Middle frontal gyrus (tissue), 1 donor: ENCODE results near the gene BIK.
"Not testable (repeated sequence)": the region's sequence is repeated elsewhere in the genome, so short reads cannot be mapped to it uniquely, and the experiment has no call there.

ENCODE experiments used
- DNase-seq: peaks from one replicate; pipeline ENCODE4 v3.0.0-alpha.2; 2015; ENCODE audit warnings: low spot score; ENCODE audit errors: extremely low spot score

BIK gene

DNA sequence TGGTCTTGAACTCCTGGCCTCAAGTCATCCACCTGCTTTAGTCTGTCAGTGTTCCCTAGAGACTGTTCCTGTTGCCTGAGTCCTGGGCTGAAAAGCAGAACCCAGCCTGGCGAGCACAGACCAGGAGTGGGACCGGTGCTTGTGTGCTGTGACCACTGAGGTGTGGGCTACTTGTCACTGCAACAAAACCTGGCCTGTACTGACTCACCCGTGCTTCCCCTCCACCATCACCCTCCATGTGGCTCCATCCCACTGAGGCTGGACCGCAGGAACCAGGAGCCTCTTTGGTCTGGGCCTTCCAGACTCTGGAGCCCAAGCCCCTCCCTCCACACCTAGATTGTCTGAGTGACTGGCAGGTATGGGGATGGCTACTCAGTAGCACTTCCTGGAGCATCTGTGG lies 24.0 kb downstream of the BIK start:
- no peak for DNase-seq

DNA sequence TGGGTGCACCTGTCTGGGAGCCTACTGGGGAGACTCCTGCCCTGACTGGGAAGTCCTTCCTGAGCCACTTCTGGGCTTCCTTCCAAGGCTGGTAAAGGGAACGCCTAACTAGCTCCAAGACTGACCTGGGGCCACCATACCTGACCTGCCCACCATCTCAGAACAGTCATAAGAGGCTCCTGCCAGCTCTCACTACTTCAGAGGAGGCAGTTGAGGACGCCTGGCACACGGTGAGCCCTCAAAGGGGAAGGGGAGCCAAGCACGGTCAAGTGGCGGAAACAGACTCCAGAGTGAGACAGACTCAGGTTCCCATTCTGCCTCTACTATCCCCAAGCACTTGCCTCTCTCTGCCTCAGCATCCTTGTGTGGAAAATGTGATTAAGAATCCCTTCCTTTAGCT lies 25.0 kb downstream of the BIK start:
- DNase-seq = no peak

DNA sequence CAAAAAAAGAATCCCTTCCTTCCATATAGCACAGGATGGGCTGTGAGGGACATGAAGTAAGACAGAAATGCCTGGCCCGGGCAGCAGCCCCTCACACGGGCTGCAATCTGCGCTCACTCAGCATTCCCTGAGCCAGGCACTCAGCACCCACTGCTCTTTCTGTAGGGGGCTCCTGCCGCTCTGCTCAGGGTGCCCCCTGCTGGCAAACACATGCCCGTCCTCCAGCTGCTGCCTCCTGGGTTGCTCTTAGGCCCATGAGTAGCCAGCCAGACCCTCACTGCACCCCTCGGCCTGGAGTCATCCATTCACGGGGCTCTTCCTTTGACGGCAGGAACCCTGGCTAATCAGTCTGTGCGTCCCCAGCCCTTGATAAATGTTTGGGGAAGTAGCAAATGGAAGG lies 25.7 kb downstream of the BIK start:
- DNase-seq = no peak

DNA sequence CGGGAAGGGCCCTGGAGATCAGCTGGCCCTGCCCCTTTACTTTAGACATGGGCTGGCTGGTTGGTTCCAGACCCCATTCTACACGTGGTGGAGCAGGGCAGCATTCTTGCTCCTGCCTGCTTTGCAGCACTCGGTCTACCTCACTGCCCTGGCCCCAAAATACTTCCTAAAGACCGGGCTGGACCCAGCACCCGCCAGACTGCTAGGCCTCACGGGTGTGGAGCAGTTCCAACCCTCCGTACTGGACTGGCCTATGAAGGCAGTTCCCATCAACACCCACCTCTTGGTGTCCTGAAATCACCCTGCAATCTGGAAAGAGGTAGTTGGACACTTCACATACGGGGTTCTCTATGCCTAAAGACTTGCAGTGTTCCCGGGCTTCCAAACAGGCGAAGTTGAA lies 26.3 kb downstream of the BIK start:
- DNase-seq = no peak

DNA sequence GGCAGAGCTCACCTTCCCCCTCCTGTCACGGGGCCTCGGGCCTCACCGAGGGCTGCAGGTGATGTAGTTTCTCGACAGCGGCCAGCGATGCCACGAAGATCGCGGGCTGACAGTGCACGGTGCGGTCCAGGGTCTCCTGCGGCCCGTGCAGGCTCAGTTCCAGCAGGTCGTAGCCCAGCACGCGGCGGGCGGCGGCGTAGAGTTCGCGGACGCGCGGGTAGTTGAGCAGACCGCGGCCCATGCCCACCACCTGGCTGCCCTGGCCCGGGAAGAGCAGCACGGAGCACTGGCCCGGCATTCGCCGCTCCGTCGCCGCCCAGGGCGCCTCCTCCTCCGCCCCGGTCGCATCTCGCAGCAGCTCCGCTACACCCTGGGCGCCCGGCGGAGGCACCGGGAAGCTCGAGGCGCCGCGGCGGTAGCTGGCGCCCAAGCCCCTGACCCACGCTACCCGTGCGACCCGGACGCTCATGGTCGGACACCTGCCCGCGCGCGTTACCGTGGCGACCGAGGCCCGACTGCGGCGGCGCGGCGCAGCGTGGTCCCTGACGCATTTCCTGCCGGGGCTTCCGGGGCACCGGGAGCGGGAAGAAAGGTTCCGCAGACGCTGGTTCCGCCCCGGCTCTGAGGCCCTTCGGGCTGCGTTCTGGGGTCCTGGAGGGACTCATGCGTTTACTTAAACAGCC lies 32.5 kb downstream of the BIK start, which contains the start of gene MCAT:
Gene MCAT (minus strand): TSS at position 519 of the 683 bp plus-strand sequence. CDS start 50 bp downstream, at position 469.
- DNase-seq = peak; percentile 73

DNA sequence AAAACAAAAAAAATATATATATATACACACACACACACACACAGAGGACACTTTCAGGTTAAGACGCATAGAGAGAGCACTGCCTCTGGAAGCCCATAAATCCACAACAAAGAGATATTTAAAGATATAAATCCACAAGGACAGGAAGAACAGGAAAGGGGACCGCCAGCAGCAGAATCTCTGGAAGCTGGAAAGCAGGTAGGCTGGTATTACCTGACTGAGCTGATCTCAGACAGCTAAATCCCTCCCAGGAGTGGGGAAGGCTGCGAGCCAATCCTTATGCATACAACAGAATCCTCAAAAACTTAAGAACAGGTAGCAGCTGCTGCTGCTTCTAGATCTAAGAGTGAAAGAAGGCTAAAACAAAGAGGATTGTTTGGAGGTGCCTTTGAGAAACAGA lies 34.4 kb downstream of the BIK start:
- DNase-seq = no peak

DNA sequence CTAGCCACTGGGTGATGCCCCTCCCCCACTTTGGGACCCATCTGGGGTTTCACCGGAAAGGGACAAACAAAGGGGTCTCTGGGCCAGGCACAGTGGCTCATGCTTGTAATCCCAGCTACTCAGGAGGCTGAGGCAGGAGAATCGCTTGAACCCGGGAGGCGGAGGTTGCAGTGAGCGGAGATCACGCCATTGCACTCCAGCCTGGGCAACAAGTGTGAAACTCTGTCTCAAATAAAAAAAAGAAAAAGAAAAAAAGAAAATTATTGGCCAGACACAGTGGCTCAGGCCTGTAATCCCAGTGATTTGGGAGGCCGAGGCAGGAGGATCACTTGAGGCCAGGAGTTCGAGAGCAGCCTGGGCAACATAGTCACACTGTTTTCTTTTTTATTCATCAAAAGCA lies 34.8 kb downstream of the BIK start:
- DNase-seq = not testable (repeated sequence)

DNA sequence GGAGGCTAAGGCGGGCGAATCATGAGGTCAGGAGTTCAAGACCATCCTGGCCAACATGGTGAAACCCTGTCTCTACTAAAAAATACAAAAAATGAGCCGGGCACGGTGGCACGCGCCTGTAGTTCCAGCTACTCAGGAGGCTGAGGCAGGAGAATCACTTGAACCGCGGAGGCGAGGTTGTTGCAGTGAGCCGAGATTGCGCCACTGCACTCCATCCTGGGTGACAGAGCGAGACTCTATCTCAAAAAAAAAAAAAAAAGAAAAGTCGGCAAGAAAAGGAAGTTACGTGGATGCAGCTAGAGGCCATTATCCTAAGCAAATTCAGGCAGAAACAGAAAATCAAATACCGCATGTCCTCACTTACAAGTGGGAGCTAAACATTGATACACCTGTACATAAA lies 35.8 kb downstream of the BIK start:
- not testable (repeated sequence) for DNase-seq

DNA sequence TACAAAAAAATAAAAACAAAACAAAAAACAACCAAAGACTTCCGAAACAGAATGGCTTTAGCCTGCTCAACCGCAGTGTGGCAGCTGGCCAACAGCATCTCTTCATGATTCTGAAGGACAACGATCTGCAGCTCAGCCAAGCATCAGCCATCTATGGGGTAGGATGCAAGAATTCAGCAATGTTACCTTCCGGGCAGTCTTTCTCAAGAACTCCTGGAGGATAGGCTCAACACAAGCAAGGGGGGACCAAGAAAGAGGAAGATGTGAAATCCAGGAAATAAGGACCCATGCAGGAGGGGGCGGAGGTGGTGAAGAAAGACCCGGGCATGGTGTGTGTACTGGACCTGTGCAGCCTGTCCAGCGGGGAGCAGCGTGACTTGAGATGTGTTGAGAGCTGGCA lies 37.3 kb downstream of the BIK start:
- no peak for DNase-seq

DNA sequence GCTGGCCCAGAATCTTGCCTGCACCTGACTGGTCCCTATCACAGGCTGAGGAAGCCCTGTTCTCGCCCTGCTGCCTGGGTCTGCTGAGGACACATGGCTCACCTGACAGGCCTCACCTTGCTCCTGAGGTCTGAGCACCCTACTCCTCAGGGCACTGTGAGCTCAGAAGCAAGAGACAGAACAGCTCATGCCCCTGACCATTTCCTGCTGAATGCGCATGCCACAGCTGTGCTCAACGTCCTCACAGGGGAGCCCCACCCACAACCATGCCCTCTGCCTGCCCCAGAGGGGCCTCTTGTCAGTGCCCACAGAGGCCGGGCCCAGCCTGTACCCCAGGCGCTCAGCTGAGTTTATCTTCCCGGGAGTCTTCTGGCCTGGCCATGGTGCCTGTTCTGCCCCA lies 38.0 kb downstream of the BIK start:
- DNase-seq = no peak

DNA sequence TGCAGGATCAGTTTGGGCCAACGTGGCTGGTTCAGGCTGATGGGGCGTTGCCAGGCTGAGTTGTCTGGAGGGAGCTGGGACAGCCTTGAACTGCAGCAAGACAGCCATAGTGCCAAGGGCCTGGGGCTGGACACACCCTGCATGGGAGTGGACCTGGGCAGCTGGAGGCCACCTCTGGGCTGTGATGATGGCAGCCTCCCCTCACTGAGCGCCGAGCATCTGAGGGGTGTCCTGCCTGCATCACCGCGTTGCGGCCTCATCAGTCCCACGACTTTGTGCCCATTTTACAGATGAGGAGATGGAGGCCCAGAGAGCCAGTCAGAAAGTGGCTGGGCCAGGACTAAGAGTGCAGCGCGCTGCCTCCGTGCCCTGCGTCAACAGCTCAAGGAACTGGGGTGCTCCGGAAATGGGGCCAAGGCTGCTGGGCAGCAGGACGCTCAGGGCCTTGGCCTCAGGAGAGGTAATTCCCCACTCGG lies 40.2 kb downstream of the BIK start:
- no peak for DNase-seq

DNA sequence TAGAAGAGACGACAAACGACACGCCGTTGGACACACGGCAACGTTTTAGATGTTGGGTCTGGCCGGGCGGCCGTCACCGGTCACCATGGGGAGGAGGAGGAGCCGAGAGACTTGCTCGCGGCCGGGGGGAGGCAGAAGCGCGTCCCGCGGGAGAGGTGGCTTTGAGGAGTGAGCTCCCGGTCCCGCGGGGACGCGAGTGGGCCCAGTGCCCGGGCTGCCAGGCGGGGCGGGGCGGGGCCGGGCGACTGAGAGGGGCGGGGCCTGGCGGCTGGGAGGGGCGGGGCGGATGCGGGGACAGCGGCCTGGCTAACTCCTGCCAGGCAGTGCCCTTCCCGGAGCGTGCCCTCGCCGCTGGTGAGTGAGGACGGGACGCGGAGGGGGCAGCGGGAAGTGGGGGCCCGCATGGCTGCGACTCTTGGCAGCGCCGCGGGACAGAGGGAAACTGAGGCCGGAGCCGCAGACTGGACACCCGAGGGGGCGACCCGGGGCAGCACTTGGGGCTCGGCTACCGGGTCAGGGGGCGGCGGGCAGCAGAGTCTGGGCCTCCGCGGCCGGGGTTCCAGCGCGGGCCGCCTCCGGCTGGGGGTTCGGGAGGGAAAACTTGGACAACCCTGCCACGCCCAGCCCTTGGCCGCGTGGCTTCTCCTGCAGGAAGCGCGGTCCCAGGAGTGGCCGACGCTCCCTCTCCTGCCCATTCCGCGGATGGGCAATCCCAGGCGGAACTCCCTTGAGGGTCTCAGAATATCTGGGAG lies 40.9 kb downstream of the BIK start, which contains the start of gene TSPO:
Gene TSPO (plus strand): TSS at position 309 of the 752 bp plus-strand sequence. CDS start 7,680 bp downstream, outside the sequence.
- peak; percentile 3 for DNase-seq

DNA sequence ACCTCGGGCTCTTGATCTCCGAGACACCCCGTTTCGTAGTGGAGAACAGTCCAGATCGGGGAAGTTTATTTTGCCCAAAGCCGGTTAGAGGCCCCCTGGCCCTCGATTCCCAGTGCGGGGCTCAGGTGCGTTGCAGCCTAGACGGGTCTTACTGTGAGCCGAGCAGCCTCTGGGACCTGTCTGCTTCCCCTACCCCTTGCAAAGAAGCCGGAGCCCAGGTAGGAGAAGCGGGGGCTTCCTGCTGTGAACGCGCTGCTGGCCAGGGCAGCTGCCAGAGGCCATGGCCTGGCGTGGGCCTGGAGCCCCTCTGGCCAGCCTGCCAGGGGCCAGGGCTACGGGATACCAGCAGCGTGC lies 41.4 kb downstream of the BIK start:
- DNase-seq = no peak

DNA sequence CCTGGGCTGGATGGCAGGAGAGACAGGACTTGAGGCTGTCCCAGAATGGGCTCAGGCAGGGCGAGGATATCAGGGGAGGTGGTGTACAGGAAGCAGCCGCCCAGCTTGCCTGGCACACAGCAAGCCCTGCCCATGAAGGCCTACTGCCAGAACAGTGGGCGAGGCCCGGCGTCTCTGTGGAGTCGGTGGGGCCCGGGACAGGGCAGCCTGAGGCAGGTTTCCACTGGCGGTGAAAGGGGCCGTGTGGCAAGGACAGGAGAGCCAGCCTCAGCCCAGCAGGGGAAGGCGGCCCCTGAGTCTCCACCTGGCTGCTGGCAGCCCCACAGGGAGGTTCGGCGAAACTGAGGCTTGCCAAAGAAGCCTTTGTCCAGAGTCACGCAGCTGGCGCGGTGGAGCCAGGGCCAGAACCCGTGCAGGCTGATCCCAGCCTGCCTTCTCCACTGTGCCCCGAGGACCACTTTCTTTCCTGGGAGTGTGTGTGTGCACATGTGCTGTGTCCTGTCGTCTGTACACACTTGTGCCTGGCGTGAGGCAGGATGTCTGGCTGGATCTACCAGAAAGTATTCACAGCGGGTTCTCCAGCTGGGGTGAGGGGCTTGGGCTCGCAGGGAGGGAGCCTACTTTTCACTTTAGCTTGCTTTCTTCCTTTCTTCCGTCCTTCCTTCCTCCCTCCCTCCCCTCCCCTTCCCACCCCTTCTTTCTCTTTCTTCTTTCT lies 42.0 kb downstream of the BIK start:
- DNase-seq = no peak

DNA sequence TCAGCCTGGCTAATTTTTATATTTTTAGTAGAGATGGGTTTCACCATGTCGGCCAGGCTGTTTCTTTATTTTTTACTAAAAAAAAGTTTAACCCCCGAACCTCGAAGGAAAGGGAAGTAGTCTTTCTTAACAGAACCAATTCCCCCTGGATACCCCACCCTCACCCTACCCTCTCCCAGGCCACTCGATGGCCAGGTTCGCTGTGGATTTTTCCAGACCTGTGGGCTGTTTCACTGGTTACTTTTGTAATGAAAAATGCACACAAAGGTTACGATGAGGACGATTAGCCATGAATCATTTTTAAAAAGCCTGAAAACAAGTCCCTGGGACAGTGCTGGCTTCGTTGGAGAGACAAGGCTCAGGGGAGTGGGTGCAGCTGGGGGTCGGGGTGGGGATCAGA lies 43.3 kb downstream of the BIK start:
- no peak for DNase-seq

DNA sequence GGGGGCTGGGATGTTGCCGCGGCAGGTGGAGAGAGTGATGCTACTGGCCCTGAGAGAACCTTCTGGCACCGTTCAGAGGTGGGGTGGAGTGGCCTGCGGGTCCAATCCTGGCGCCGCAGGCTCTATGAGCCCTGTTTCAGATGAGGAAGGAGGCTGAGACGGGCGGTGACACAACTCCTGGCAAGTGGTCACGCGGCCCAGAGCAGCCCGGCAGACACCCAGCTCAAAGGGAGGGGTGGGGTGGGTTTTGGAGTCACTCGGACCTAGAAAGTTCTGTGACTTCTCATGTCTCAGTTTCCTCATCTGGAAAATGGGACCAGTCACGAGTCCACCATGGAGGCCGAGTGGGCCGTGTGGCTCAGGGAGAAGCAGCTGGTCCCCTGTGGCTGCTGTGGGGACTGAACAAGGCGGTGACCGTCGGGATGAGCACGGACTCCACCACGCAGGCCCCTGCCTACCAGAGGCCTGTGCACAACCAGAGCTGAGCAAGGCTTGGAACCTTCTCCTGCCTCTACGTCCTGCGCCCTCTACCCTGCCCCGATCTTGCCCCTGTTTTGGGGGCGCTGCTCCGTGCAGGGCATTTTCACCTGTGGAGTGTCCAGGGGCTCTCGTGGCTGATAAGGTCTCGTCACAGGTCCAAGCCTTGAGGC lies 44.5 kb downstream of the BIK start:
- DNase-seq = no peak

DNA sequence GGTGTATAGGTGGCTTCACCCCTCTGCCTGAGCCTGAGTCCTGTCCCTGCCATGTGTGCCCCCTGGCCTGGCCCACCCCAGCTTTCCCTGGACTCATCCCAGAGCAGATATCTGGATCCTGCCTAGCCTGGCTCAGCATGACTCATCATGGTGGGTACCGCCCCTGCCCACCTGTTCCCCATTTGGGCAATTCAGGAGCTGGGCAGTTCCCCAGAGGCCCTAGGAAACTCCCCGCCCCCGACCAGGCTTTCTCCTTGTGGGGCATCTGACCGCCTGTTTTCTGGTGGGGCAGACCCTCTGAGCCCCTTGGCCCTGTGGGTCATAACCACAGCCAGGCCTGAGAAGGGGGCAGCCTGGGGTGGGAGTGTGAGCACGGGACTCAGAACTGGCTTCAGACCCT lies 45.2 kb downstream of the BIK start:
- DNase-seq = no peak

DNA sequence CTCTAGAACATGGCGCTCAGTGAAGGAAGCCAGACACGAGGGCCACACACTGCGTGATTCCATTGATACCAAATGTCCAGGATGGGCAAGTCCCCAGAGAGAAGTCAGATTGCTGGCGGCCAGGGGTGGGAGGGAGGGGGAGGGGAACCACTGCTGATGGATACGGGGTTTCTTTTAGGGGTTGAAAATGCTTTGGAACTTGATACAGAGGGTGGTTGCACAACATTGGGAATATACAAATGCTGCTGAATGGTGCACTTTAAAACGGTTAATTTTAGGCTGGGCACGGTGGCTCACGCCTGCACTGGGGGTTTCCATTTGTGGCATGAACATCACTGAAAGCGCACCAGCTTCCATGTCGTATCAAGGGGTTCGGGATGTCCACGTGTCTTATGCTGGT lies 45.9 kb downstream of the BIK start:
- no peak for DNase-seq

DNA sequence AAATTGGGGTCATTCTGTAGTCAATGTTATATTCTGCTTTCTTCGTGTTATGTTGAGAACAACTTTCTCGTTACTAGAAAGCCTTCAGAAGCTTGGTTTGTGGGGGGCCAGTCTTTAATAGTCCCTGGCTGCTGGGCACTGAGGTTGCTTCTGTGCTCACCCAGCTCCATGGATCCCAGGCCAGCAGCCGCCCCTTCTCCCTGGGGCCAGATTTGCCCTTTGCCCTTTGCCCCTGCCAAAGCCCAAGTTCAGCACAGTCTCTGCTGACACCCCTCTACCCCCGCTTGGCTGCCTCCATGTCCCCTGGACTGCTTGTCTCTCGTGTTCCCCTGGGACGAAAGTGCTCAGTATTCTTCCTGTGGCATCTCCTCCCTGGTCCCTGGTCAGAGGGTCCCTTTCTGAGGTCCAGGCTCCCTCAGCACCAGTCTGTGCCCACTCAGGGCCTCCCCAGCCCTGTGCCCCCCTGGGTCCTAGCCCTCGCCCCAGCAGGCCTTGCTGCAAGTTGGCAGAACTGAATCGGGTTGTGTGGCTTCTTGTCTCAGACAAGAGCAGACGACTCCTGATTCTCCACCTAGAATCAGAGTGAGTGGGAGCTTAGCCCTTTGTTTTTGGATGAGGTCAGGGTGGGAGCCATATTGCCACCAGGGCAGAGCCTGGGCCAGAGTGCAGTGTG lies 47.5 kb downstream of the BIK start:
- DNase-seq = no peak

DNA sequence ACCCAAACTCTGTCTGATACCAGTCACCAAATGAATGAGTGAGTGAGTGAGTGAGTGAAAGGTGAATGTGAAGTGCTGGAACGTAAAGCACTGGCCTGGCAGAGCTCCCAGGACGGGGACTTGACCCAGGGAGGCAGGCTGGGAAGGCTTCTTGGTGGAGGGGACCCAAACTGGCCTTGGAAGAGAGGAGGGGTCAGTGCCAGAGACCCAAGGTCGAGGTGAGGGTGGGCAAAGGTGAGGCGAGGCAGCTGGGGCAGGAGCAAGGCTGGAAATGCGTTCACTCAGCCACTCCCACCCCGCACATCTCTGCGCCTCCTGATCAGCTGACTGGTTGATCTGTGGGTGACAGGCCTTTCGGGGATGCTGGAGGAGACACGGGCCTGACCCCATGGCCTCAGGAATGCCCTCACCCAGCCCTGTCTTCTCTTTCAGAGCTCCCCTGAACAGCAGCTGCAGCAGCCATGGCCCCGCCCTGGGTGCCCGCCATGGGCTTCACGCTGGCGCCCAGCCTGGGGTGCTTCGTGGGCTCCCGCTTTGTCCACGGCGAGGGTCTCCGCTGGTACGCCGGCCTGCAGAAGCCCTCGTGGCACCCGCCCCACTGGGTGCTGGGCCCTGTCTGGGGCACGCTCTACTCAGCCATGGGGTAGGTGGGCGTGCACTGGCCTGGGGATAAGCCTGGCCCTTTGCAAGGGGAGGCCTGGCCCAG lies 48.4 kb downstream of the BIK start:
- DNase-seq = no peak
